ENCODE data around the gene CA9.

CA9 gene

DNA sequence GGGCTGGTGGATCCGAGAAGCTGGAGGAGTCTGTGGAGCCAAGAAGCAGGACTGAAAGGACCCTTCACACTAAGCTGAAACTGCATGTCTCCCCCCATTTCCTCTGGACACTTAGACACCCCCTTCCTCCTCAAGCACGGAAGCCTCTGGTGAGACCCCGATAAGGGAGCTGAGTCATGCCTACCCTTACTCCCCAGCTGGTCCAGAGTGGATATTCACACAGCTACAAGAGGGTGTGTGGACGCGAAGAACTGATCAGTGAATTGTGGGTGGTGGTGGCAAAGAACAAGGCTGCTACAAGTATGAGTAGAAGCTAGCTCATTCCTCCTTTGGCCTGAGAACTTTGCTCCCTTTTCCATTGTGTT lies 53.9 kb downstream of the CA9 start:
- H3K27ac ChIP-seq, result no peak overlapping the region
- TF ChIP-seq, protein P1, sequence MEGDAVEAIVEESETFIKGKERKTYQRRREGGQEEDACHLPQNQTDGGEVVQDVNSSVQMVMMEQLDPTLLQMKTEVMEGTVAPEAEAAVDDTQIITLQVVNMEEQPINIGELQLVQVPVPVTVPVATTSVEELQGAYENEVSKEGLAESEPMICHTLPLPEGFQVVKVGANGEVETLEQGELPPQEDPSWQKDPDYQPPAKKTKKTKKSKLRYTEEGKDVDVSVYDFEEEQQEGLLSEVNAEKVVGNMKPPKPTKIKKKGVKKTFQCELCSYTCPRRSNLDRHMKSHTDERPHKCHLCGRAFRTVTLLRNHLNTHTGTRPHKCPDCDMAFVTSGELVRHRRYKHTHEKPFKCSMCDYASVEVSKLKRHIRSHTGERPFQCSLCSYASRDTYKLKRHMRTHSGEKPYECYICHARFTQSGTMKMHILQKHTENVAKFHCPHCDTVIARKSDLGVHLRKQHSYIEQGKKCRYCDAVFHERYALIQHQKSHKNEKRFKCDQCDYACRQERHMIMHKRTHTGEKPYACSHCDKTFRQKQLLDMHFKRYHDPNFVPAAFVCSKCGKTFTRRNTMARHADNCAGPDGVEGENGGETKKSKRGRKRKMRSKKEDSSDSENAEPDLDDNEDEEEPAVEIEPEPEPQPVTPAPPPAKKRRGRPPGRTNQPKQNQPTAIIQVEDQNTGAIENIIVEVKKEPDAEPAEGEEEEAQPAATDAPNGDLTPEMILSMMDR (conservative IDR thresholded peaks at IDR 0.05), result no peak
- TF ChIP-seq ZFX (IDR thresholded peaks at IDR 0.05), result no peak

DNA sequence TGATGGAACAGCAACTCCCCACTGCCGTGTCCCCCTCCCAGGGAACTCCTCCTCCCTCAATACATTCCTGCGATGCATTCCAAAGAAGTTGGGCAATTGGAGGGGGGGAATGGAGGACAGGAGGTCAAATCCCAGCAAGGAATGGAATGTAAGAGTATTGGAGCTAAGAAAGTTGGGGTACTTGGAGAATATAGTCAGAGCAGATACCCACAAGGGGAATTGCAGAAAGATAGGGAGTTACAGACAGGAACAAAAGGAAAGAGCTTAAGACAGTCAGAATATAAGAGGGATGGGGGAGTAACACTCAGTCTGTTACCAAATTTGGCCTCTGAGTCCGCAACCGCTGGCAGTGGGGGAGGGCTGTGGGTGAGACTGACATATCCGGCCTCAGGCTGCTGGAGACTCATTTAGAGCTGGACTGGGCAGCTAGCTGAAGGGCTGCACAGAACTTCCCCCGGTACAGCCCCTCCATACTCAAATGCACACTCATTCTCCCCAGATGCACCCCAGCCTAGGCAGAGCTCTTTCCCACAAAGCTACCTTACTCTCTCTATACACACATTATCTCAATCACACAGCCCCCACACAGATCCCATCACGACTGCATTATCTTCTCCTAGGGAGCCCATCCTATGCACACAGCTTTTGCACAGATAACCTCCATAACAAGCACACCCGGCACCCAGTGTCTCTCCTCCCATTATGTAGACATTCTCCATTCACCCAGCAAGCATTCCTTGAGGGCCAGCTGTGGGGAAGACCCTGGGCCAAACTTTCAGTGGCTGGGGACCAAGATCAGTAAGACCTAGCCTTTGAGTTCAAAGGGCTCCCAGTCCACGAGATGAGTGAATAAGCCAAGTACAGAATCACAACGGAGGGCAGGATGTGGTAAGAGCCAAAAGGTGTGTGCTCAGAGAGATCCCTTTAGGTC lies 54.6 kb downstream of the CA9 start:
- H3K27ac ChIP-seq, result no peak overlapping the region
- TF ChIP-seq, protein P1 (conservative IDR thresholded peaks at IDR 0.05), result no peak
- no peak for TF ChIP-seq ZFX (IDR thresholded peaks at IDR 0.05)

DNA sequence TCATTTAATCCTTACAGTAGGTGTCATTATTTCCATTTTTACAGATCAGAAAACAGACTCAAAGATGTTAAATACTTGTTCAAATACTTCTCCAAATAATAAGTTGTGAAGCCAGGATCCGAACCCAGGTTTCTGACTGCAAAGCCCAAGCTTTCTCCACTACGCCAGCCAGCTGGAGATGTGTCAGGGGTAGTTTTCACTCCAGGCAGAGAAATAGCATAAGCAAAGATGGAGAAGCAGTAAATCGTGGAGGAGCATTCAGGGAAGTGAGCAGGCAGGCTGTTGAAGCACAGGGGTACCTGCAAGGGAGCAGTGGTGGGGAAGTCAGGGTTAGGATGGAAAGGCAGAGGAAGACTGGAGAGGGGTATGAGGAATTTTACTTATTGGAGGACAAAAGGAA lies 55.4 kb downstream of the CA9 start:
- H3K27ac ChIP-seq, result no peak overlapping the region
- TF ChIP-seq, protein P1 (conservative IDR thresholded peaks at IDR 0.05), result no peak
- TF ChIP-seq ZFX (IDR thresholded peaks at IDR 0.05), result no peak

DNA sequence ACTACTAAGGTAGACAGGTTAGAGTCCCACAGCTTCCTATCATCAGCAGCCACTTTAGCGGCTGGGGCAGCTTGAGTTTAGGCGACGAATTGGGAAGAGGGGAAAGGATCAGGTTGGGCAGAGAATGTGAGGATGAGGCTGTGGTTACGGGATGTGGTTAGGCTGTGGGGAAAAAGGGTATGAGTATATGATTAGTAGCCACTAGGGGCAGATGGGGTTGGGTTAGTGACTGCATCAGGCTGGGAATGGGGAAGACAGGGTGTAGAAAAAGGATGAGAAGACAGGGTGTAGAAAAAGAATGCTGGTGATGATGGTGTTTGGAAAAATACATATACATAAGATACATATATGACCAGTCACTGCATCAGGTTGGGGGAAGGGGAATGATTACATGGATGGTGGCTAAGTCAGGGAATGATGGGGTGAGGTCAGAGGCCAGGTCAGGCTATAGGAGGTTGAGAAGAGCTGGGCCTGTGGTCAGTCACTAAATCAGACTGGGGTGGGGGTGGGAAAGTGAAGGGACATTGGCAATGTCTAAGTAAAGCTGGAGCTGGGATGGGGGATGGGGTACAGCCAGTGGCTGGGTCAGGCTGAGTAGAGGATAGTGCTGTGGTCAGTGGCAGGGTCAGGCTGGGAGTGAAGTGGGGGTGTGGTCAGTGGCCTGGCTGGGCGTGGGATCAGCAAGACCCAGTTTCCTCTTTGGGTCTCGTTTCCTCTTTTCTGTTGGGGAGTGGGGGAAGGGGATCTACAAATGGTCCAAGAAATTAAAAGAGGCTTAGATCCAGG lies 56.2 kb downstream of the CA9 start:
- no peak overlapping the region for H3K27ac ChIP-seq
- TF ChIP-seq ZFX (IDR thresholded peaks at IDR 0.05), result no peak
- TF ChIP-seq, protein P1 (conservative IDR thresholded peaks at IDR 0.05), result peak; percentile 70

DNA sequence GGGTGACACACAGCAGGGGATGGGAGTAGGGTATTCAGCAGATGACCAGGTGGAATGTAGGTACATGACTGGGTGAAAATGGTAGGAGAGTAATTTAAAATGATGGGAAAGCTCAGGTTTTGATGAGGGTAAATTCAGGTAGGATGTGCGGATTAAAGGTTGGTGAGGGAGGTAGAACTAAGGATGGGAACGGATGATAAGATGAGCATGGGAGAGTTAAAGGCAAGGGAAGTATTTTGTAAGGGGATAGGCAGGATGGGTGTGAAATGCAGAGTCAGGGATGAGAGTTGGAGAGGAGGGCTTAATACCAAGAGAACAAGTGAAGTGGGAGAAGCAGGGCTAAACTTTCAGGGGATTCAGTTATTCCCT lies 56.7 kb downstream of the CA9 start:
- H3K27ac ChIP-seq, result no peak overlapping the region; the same call in 1 of the 2 replicates
- no peak for TF ChIP-seq ZFX (IDR thresholded peaks at IDR 0.05)
- TF ChIP-seq, protein P1 (conservative IDR thresholded peaks at IDR 0.05), result no peak

All from C4-2B (cell line).